HepG2 (cell line): ENCODE data around the gene OAT. TPM values are rescaled to one million over a fixed set of nuclear protein-coding genes. Genes with fewer than 3 reads are reported as not detected.

Source experiments
- CEBPB ChIP-seq: IDR thresholded peaks from 2 replicates; pipeline ENCODE4 v1.6.1; 2011; ENCODE audit warnings: low read depth, low read length, improper control_type of control experiment, borderline replicate concordance
- FOXJ3 ChIP-seq: sonication (generic); formaldehyde crosslinking; IDR thresholded peaks from 2 replicates; pipeline ENCODE4 v1.4.0; 2020; ENCODE audit warnings: missing genetic modification reagents, mild to moderate bottlenecking, borderline replicate concordance
- HMGA1 ChIP-seq: sonication (generic); formaldehyde crosslinking; conservative IDR thresholded peaks from 2 replicates; pipeline ENCODE4 v1.4.0; 2020; ENCODE audit warnings: missing genetic modification reagents
- HNF4G ChIP-seq, 2 experiments: sonication (generic) in 1 of 2; formaldehyde crosslinking in 1 of 2; IDR thresholded peaks; 2 replicates each; pipeline versions ENCODE4 v1.4.0 to v1.6.1; 2011 to 2020; ENCODE audit warnings: borderline replicate concordance in 2 of 2, low read depth in 2 of 2, mild to moderate bottlenecking in 2 of 2, low read length in 1 of 2, missing genetic modification reagents in 1 of 2, moderate library complexity in 1 of 2
- HOXA7 ChIP-seq: sonication (generic); formaldehyde crosslinking; IDR thresholded peaks from 2 replicates; pipeline ENCODE4 v1.8.1; 2022; ENCODE audit warnings: mild to moderate bottlenecking, missing genetic modification reagents, moderate library complexity
- KDM5B ChIP-seq: sonication (generic); formaldehyde crosslinking; IDR thresholded peaks from 2 replicates; pipeline ENCODE4 v1.4.0; 2020; ENCODE audit warnings: missing genetic modification reagents, mild to moderate bottlenecking, borderline replicate concordance
- MXD3 ChIP-seq: IDR thresholded peaks from 2 replicates; pipeline ENCODE4 v1.6.1; 2016; ENCODE audit warnings: mild to moderate bottlenecking, missing biosample characterization, missing genetic modification reagents
- RAD21 ChIP-seq: fragments of 450-650 bp; formaldehyde crosslinking; IDR thresholded peaks from 2 replicates; pipeline ENCODE4 v1.5.0; 2020; ENCODE audit warnings: mild to moderate bottlenecking
- RFX3 ChIP-seq: IDR thresholded peaks from 2 replicates; pipeline ENCODE4 v1.6.1; 2016; ENCODE audit warnings: missing biosample characterization, missing genetic modification reagents
- SIX4 ChIP-seq: sonication (generic); formaldehyde crosslinking; IDR thresholded peaks from 2 replicates; pipeline ENCODE4 v1.4.0; 2020; ENCODE audit warnings: missing genetic modification reagents
- TIGD3 ChIP-seq: sonication (generic); formaldehyde crosslinking; IDR thresholded peaks from 2 replicates; pipeline ENCODE4 v1.5.1; 2020; ENCODE audit warnings: mild to moderate bottlenecking, missing genetic modification reagents, borderline replicate concordance
- XBP1 ChIP-seq: sonication (generic); formaldehyde crosslinking; IDR thresholded peaks from 2 replicates; pipeline ENCODE4 v1.5.0; 2020; ENCODE audit warnings: missing genetic modification reagents
- ZBTB7B ChIP-seq: sonication (generic); formaldehyde crosslinking; IDR thresholded peaks from 2 replicates; pipeline ENCODE4 v1.4.0; 2020; ENCODE audit warnings: missing genetic modification reagents
- ZFP62 ChIP-seq: sonication (generic); formaldehyde crosslinking; IDR thresholded peaks from 2 replicates; pipeline ENCODE4 v1.4.0; 2020; ENCODE audit warnings: missing genetic modification reagents
- ZNF225 ChIP-seq: sonication (generic); formaldehyde crosslinking; IDR thresholded peaks from 2 replicates; pipeline ENCODE4 v1.4.0; 2020; ENCODE audit warnings: mild to moderate bottlenecking, missing genetic modification reagents
- ZNF235 ChIP-seq: sonication (generic); formaldehyde crosslinking; IDR thresholded peaks from 2 replicates; pipeline ENCODE4 v1.8.1; 2023; ENCODE audit warnings: mild to moderate bottlenecking, missing genetic modification reagents, borderline replicate concordance
- ZNF615 ChIP-seq: sonication (generic); formaldehyde crosslinking; IDR thresholded peaks from 2 replicates; pipeline ENCODE4 v1.5.0; 2020; ENCODE audit warnings: mild to moderate bottlenecking, missing genetic modification reagents, borderline replicate concordance
- ZNF678 ChIP-seq: sonication (generic); formaldehyde crosslinking; IDR thresholded peaks from 2 replicates; pipeline ENCODE4 v1.4.0; 2020; ENCODE audit warnings: mild to moderate bottlenecking, missing genetic modification reagents
- polyA plus RNA-seq, 8 experiments: library from polyadenylated mRNA; depleted of rRNA in 3 of 8; stranded (reverse) in 7 of 8; unstranded in 1 of 8; fragments of >200 nt; fragmentation: Illumina TruSeq in 4 of 8; extraction: Trizol in 4 of 8; gene quantifications; 2 replicates each; pipeline versions ENCODE4 v1.2.1 to v1.2.3, GENCODE V29; 2011 to 2016; ENCODE audit warnings: low read depth in 4 of 8, missing spikeins in 1 of 8, mixed read lengths in 1 of 8; ENCODE audit not compliant: insufficient read depth in 1 of 8
- total RNA-seq, 5 experiments: library from RNA; depleted of rRNA; stranded (reverse); fragments of >200 nt; fragmentation: Illumina TruSeq; extraction: Trizol; gene quantifications; 2 replicates each; pipeline ENCODE4 v1.2.3, GENCODE V29; 2016; ENCODE audit warnings: low read depth in 1 of 5
- TF ChIP-seq, protein P1 (sequence below): sonication (generic); formaldehyde crosslinking; IDR thresholded peaks from 2 replicates; pipeline ENCODE4 v1.5.1; 2020; ENCODE audit warnings: missing genetic modification reagents, mild to moderate bottlenecking, borderline replicate concordance
- TF ChIP-seq, protein P2 (sequence below): sonication (generic); formaldehyde crosslinking; IDR thresholded peaks from 2 replicates; pipeline ENCODE4 v1.8.0; 2023; ENCODE audit warnings: mild to moderate bottlenecking, missing genetic modification reagents
- TF ChIP-seq, protein P3 (sequence below): sonication (generic); formaldehyde crosslinking; IDR thresholded peaks from 2 replicates; pipeline ENCODE4 v1.4.0; 2020; ENCODE audit warnings: missing genetic modification reagents

OAT gene
- total and polyA plus RNA-seq, 2 of the 13 experiments (the other 11 are each of a cell fraction or from before 2014, with no cell fraction given): 87.8 to 96.7 TPM

- TF ChIP-seq HMGA1 (CRISPR knock-in tag) (no peak), MXD3 (CRISPR knock-in tag) (peak; percentile 39), HOXA7 (CRISPR knock-in tag) (no peak), CEBPB (no peak), ZNF678 (CRISPR knock-in tag) (no peak), HNF4G (IDR thresholded peaks at IDR 0.05; ENCODE audit: borderline replicate concordance, low read depth, low read length) (no peak), HNF4G (CRISPR knock-in tag; IDR thresholded peaks at IDR 0.05; ENCODE audit: borderline replicate concordance, low read depth) (no peak), ZNF235 (CRISPR knock-in tag) (no peak), ZBTB7B (peak; percentile 83), TIGD3 (no peak), RFX3 (CRISPR knock-in tag) (no peak), RAD21 (CRISPR knock-in tag) (peak; percentile 39), ZNF615 (CRISPR knock-in tag) (no peak), FOXJ3 (CRISPR knock-in tag) (no peak), ZNF225 (CRISPR knock-in tag) (0 out of 2 replicates have a peak, but pooled peaks have one; percentile 16), SIX4 (no peak), KDM5B (CRISPR knock-in tag) (no peak; the same call in 1 of the 2 replicates), ZFP62 (CRISPR knock-in tag) (no peak), XBP1 (CRISPR knock-in tag) (no peak)
- TF ChIP-seq, protein P1, sequence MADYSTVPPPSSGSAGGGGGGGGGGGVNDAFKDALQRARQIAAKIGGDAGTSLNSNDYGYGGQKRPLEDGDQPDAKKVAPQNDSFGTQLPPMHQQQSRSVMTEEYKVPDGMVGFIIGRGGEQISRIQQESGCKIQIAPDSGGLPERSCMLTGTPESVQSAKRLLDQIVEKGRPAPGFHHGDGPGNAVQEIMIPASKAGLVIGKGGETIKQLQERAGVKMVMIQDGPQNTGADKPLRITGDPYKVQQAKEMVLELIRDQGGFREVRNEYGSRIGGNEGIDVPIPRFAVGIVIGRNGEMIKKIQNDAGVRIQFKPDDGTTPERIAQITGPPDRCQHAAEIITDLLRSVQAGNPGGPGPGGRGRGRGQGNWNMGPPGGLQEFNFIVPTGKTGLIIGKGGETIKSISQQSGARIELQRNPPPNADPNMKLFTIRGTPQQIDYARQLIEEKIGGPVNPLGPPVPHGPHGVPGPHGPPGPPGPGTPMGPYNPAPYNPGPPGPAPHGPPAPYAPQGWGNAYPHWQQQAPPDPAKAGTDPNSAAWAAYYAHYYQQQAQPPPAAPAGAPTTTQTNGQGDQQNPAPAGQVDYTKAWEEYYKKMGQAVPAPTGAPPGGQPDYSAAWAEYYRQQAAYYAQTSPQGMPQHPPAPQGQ (CRISPR knock-in tag): no peak
- TF ChIP-seq, protein P2, sequence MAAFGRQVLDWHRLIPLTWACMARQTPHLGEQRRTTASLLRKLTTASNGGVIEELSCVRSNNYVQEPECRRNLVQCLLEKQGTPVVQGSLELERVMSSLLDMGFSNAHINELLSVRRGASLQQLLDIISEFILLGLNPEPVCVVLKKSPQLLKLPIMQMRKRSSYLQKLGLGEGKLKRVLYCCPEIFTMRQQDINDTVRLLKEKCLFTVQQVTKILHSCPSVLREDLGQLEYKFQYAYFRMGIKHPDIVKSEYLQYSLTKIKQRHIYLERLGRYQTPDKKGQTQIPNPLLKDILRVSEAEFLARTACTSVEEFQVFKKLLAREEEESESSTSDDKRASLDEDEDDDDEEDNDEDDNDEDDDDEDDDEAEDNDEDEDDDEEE (CRISPR knock-in tag): no peak; the same call in 1 of the 2 replicates
- TF ChIP-seq, protein P3, sequence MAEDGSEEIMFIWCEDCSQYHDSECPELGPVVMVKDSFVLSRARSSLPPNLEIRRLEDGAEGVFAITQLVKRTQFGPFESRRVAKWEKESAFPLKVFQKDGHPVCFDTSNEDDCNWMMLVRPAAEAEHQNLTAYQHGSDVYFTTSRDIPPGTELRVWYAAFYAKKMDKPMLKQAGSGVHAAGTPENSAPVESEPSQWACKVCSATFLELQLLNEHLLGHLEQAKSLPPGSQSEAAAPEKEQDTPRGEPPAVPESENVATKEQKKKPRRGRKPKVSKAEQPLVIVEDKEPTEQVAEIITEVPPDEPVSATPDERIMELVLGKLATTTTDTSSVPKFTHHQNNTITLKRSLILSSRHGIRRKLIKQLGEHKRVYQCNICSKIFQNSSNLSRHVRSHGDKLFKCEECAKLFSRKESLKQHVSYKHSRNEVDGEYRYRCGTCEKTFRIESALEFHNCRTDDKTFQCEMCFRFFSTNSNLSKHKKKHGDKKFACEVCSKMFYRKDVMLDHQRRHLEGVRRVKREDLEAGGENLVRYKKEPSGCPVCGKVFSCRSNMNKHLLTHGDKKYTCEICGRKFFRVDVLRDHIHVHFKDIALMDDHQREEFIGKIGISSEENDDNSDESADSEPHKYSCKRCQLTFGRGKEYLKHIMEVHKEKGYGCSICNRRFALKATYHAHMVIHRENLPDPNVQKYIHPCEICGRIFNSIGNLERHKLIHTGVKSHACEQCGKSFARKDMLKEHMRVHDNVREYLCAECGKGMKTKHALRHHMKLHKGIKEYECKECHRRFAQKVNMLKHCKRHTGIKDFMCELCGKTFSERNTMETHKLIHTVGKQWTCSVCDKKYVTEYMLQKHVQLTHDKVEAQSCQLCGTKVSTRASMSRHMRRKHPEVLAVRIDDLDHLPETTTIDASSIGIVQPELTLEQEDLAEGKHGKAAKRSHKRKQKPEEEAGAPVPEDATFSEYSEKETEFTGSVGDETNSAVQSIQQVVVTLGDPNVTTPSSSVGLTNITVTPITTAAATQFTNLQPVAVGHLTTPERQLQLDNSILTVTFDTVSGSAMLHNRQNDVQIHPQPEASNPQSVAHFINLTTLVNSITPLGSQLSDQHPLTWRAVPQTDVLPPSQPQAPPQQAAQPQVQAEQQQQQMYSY: peak; percentile 71; the same call in 1 of the 2 replicates
Observed at GRCh38 chr10:124461642-124462347, 43.1 kb upstream of the OAT start, which contains the start of gene LHPP (continued).
